D721Med (cell line): ENCODE data around the gene COL28A1.

Experiments used
- DNase-seq: peaks from one replicate; pipeline ENCODE4 v3.0.0; 2011; ENCODE audit warnings: low spot score; ENCODE audit not compliant: insufficient read length
- FAIRE-seq: peaks from 2 replicates; lab custom pipeline; 2011; peaks lifted over from hg19 to GRCh38; lab: Jason Lieb, UNC
- TF ChIP-seq, protein P1 (sequence below): IDR thresholded peaks from 2 replicates; pipeline ENCODE4 v1.5.1; 2012; ENCODE audit warnings: mild to moderate bottlenecking, control low read depth; ENCODE audit not compliant: insufficient read depth; ENCODE audit errors: missing control alignments

Gene COL28A1

DNA sequence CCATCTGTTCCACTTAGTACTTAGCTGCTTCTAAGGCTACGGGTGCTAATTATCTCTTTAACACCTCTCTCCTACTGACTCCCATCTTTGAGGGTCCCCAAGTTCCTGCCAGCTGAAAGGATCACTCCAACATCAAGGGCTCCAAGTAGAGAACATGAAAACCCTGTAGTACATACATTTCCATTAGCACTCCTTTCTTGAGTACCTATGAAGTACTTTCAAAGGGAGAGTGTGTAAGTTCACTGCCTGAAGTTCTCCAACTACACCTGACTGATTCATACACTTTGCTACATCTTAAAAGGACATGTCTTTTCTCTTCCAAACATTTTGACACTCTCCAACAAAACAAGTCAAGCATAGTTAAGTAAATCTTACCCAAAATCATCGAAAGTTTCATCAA, 113.8 kb downstream of the COL28A1 start:
- FAIRE-seq (peak; percentile 84), DNase-seq (no peak)
- TF ChIP-seq, protein P1, sequence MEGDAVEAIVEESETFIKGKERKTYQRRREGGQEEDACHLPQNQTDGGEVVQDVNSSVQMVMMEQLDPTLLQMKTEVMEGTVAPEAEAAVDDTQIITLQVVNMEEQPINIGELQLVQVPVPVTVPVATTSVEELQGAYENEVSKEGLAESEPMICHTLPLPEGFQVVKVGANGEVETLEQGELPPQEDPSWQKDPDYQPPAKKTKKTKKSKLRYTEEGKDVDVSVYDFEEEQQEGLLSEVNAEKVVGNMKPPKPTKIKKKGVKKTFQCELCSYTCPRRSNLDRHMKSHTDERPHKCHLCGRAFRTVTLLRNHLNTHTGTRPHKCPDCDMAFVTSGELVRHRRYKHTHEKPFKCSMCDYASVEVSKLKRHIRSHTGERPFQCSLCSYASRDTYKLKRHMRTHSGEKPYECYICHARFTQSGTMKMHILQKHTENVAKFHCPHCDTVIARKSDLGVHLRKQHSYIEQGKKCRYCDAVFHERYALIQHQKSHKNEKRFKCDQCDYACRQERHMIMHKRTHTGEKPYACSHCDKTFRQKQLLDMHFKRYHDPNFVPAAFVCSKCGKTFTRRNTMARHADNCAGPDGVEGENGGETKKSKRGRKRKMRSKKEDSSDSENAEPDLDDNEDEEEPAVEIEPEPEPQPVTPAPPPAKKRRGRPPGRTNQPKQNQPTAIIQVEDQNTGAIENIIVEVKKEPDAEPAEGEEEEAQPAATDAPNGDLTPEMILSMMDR, result no peak

- DNase-seq, result no peak
- no peak for FAIRE-seq
- TF ChIP-seq, protein P1, result no peak
Observed at GRCh38 chr7:7418997-7419396, 116.7 kb downstream of the COL28A1 start.

DNA sequence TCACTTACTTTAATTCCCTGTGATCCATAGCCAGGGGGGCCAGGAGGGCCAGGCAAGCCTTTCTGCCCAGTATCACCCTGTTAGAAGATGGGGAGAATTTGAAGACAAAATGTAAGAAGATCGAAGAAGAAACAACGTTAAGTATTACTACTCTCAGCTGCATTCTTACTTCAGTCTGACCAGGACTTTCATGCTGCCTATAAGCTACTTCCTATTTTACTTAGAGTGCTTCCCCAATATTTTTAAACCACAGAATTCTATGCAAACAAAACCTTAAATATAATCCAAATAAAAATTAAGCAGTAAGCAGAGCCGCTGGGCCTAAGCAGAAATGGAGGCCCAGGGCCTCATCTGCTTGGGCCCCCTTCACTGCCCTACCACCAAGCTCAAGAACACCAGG, 117.8 kb downstream of the COL28A1 start:
- TF ChIP-seq, protein P1, result no peak
- FAIRE-seq (no peak), DNase-seq (no peak)

GRCh38 chr7:7417414-7417813, 118.3 kb downstream of the COL28A1 start:
- DNase-seq, result no peak
- FAIRE-seq, result no peak
- TF ChIP-seq, protein P1, result no peak

GRCh38 chr7:7416031-7416858, 119.4 kb downstream of the COL28A1 start:
- DNase-seq (no peak), FAIRE-seq (peak; percentile 86)
- TF ChIP-seq, protein P1, result no peak

- FAIRE-seq, result no peak
- TF ChIP-seq, protein P1, result no peak
Observed at GRCh38 chr7:7414791-7415603, 120.7 kb downstream of the COL28A1 start.

More at GRCh38 chr7:7414791-7415603, 120.7 kb downstream of the COL28A1 start:
- no peak for DNase-seq
